Osteoblast (primary cell): ENCODE measurements around the gene SNX21. TPM values are rescaled to one million over a fixed set of nuclear protein-coding genes. Genes with fewer than 3 reads are reported as not detected.
A peak's percentile ranks its signal among the peaks of the same experiment; 100 is the strongest.

Source experiments
- DNase-seq: peaks from one replicate; pipeline ENCODE4 v3.0.0; 2011; ENCODE audit warnings: low spot score, mixed read lengths; ENCODE audit not compliant: insufficient read length; ENCODE audit errors: missing footprints
- H2AFZ ChIP-seq: 2 replicates; pipeline ENCODE4 v1.6.0; 2011; ENCODE audit warnings: mild to moderate bottlenecking, low read length
- H3K27ac ChIP-seq: 2 replicates; pipeline ENCODE4 v1.5.1; 2011; ENCODE audit warnings: mild to moderate bottlenecking, low read depth, low read length, moderate library complexity
- H3K27me3 ChIP-seq: 2 replicates; pipeline ENCODE4 v1.6.0; 2012; ENCODE audit warnings: mild to moderate bottlenecking, control low read depth, inconsistent platforms, low read length, moderate library complexity; ENCODE audit not compliant: insufficient read depth
- H3K36me3 ChIP-seq: 2 replicates; pipeline ENCODE4 v1.5.1; 2011; ENCODE audit warnings: mild to moderate bottlenecking, low read length, control low read depth, moderate library complexity; ENCODE audit not compliant: insufficient read depth
- H3K4me1 ChIP-seq: 2 replicates; pipeline ENCODE4 v1.5.1; 2011; ENCODE audit warnings: mild to moderate bottlenecking, low read length, control low read depth, moderate library complexity; ENCODE audit not compliant: insufficient read depth
- H3K4me2 ChIP-seq: 2 replicates; pipeline ENCODE4 v1.6.0; 2011; ENCODE audit warnings: mild to moderate bottlenecking, low read length; ENCODE audit not compliant: insufficient read depth
- H3K4me3 ChIP-seq: fragments of 200-600 bp; sonication (generic); 3 replicates; pipeline ENCODE4 v1.5.1; 2012; ENCODE audit warnings: mild to moderate bottlenecking, low read length, inconsistent platforms; ENCODE audit not compliant: insufficient read depth
- H3K79me2 ChIP-seq: 2 replicates; pipeline ENCODE4 v1.6.0; 2012; ENCODE audit warnings: mild to moderate bottlenecking, low read length, control low read depth, inconsistent platforms; ENCODE audit not compliant: insufficient read depth
- H3K9me3 ChIP-seq: 2 replicates; pipeline ENCODE4 v1.5.1; 2011; ENCODE audit warnings: low read depth, low read length, control low read depth
- H4K20me1 ChIP-seq: 2 replicates; pipeline ENCODE4 v1.6.0; 2012; ENCODE audit warnings: mild to moderate bottlenecking, low read length, control low read depth; ENCODE audit not compliant: insufficient read depth
- total RNA-seq: library from RNA; depleted of rRNA; stranded (reverse); fragments of >200 nt; gene quantifications from 2 replicates; pipeline ENCODE4 v1.2.3, GENCODE V29; 2012
- TF ChIP-seq, protein P1 (sequence below): IDR thresholded peaks from 2 replicates; pipeline ENCODE4 v1.5.1; 2011; ENCODE audit warnings: mild to moderate bottlenecking, low read depth, low read length, moderate library complexity; ENCODE audit errors: extremely low read depth

SNX21 gene
- total RNA-seq, 1 donor = 101 TPM

DNA sequence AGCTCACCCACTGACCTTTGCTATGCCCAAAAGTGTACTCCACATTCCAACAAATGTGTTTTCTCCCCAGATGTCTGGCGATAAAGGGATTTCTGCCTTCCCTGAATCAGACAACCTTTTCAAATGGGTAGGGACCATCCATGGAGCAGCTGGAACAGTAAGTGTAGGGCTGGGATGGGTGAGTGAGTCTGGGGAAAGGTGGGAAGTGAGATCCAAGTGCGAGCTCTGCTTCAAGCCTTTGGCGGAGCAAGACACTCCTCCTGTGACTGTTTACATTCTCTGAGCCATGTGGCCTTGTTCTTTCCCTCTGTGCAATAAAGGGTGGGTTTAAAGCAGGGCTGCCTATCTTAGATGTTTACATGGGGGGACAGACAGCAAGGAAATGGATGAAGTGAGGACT, 19.3 kb upstream of the SNX21 start:
- Histone ChIP-seq H3K36me3 (peaks cover 40% of the 10 kb centered on the region), H3K4me3 (no peak overlapping the region), H3K4me2 (peak overlapping the region; percentile 15)

DNA sequence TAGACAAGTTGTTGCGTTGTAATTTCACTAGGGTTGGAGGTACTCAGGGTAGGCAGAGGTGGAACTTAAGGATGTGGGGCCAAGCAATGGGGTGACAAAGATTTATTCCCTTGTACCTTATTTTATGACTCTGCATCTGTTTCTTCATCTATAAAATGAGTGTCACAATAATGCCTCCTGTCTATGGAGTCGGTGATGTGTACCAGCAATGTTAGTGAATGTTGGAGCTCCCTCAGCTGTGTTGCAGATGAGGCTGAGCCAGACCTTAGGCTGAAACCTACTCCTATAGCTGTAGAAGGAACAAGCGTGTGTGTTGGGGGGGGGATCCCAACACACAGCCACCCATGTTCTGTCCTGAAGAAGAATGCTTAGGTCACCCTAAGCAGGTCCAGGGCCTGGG, 16.6 kb upstream of the SNX21 start:
- Histone ChIP-seq H3K4me3 (no peak overlapping the region), H3K79me2 (peaks cover 27% of the 10 kb centered on the region), H3K36me3 (peaks cover 17% of the 10 kb centered on the region), H4K20me1 (no peaks in the 10 kb centered on the region), H3K4me1 (peaks cover 15% of the 10 kb centered on the region), H3K27ac (peak overlapping the region; percentile 31), H3K9me3 (no peaks in the 10 kb centered on the region), H2AFZ (no peak overlapping the region), H3K27me3 (no peaks in the 10 kb centered on the region), H3K4me2 (no peak overlapping the region)
- TF ChIP-seq, protein P1, sequence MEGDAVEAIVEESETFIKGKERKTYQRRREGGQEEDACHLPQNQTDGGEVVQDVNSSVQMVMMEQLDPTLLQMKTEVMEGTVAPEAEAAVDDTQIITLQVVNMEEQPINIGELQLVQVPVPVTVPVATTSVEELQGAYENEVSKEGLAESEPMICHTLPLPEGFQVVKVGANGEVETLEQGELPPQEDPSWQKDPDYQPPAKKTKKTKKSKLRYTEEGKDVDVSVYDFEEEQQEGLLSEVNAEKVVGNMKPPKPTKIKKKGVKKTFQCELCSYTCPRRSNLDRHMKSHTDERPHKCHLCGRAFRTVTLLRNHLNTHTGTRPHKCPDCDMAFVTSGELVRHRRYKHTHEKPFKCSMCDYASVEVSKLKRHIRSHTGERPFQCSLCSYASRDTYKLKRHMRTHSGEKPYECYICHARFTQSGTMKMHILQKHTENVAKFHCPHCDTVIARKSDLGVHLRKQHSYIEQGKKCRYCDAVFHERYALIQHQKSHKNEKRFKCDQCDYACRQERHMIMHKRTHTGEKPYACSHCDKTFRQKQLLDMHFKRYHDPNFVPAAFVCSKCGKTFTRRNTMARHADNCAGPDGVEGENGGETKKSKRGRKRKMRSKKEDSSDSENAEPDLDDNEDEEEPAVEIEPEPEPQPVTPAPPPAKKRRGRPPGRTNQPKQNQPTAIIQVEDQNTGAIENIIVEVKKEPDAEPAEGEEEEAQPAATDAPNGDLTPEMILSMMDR = no peak
- no peak for DNase-seq

More for the DNA sequence above, 19.3 kb upstream of the SNX21 start:
- no peak overlapping the region for H3K27ac ChIP-seq
- no peaks in the 10 kb centered on the region for H4K20me1 ChIP-seq
- H3K27me3 ChIP-seq = no peaks in the 10 kb centered on the region
- peaks cover 27% of the 10 kb centered on the region for H3K79me2 ChIP-seq
- no peak for DNase-seq
- no peaks in the 10 kb centered on the region for H3K9me3 ChIP-seq
- TF ChIP-seq, protein P1 = no peak
- no peak overlapping the region for H2AFZ ChIP-seq
- peaks cover 15% of the 10 kb centered on the region for H3K4me1 ChIP-seq

DNA sequence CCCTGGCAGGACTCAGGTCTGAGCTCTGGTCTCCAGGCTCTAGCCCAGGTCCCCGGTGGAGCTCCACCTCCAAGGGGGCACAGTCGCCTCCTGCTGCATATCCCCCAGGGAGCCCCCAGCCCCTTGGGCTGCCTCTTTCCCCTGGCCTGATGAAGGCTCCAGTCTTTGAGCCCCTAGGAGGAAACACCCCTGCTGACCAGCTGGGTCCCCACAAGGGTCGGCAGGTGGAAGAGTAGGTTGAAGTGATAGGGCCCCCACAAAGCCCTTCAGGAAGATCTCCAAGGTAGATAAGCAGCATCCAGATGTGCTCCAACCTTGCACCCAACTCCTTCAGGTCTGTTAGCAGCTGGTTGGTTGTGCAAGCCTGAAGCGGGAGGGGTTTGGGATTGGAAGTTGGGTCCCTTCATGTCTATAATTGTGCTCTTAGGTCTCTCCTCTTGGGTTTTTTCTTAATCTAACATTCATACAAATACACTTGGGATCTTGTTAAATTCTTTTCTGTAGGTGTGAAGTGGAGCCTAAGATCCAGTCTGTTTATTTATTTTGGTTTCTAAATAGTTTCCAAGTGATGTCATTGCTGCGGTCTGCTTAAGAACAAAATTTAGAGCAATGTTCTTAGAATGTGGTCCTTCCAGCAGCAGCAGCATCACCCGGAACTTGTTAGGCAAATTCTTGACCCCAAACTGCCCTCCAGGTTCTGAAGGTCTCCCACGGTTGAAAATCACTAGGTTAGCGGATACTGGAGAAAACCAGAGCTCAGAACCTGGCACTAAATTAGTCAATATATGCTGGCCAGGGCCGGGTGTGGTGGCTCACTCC, 16.0 kb upstream of the SNX21 start:
- Histone ChIP-seq H3K27ac (peak overlapping the region; percentile 31), H3K36me3 (peaks cover 17% of the 10 kb centered on the region), H2AFZ (peak overlapping the region; percentile 35), H3K4me2 (peak overlapping the region; percentile 36), H3K4me1 (peaks cover 15% of the 10 kb centered on the region), H3K4me3 (no peak overlapping the region), H3K27me3 (no peaks in the 10 kb centered on the region), H3K79me2 (peaks cover 26% of the 10 kb centered on the region), H3K9me3 (no peaks in the 10 kb centered on the region), H4K20me1 (no peaks in the 10 kb centered on the region)
- peak; percentile 92 for DNase-seq
- TF ChIP-seq, protein P1 = no peak

DNA sequence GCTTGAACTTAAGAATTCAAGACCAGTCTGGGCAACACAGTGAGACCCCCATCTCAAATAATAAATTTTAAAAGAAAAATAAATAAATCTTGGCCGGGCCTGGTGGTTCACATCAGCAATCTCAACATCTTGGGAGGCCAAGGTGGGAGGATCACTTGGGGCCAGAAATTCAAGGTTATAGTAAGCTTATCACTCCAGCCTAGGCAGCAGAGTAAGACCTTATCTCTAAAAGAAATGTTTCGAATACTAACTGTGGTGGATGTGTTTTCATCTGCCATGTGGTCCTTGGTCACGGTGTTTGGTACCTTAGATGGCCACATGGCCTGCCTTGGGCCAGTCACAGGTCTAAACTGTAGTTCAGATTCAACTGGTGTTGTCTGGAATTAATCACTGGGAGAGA, 15.4 kb upstream of the SNX21 start:
- Histone ChIP-seq H4K20me1 (no peaks in the 10 kb centered on the region), H3K4me3 (no peak overlapping the region), H3K27ac (peak overlapping the region; percentile 31), H3K27me3 (peaks cover 3% of the 10 kb centered on the region), H3K4me1 (peaks cover 11% of the 10 kb centered on the region), H3K9me3 (no peaks in the 10 kb centered on the region), H3K4me2 (no peak overlapping the region), H2AFZ (no peak overlapping the region), H3K79me2 (peaks cover 19% of the 10 kb centered on the region), H3K36me3 (peaks cover 17% of the 10 kb centered on the region)
- TF ChIP-seq, protein P1 = no peak
- DNase-seq = no peak
